Neural progenitor cell (in vitro differentiated cells): ENCODE measurements around the gene SERAC1.

Experiments
- CTCF ChIP-seq: fragments of 200-600 bp; sonication (generic); IDR thresholded peaks from 2 replicates; pipeline ENCODE4 v1.5.1; 2017; ENCODE audit warnings: antibody characterized with exemption, mild to moderate bottlenecking
- EZH2phosphoT487 ChIP-seq: fragments of 200-600 bp; sonication (generic); IDR thresholded peaks from 2 replicates; pipeline ENCODE4 v1.6.1; 2017; ENCODE audit warnings: antibody characterized with exemption

GRCh38 chr6:158164579-158165170, 3.4 kb downstream of the SERAC1 start:
- TF ChIP-seq CTCF (no peak), EZH2phosphoT487 (no peak)
